GM21619 (cell line): ENCODE data around the gene MLLT10.

Experiments
- ATAC-seq: cut with Tn5 transposase; IDR thresholded peaks from one replicate; pipeline ENCODE4 v1.9.1; 2021; ENCODE audit not compliant: unreplicated experiment

MLLT10 gene

DNA sequence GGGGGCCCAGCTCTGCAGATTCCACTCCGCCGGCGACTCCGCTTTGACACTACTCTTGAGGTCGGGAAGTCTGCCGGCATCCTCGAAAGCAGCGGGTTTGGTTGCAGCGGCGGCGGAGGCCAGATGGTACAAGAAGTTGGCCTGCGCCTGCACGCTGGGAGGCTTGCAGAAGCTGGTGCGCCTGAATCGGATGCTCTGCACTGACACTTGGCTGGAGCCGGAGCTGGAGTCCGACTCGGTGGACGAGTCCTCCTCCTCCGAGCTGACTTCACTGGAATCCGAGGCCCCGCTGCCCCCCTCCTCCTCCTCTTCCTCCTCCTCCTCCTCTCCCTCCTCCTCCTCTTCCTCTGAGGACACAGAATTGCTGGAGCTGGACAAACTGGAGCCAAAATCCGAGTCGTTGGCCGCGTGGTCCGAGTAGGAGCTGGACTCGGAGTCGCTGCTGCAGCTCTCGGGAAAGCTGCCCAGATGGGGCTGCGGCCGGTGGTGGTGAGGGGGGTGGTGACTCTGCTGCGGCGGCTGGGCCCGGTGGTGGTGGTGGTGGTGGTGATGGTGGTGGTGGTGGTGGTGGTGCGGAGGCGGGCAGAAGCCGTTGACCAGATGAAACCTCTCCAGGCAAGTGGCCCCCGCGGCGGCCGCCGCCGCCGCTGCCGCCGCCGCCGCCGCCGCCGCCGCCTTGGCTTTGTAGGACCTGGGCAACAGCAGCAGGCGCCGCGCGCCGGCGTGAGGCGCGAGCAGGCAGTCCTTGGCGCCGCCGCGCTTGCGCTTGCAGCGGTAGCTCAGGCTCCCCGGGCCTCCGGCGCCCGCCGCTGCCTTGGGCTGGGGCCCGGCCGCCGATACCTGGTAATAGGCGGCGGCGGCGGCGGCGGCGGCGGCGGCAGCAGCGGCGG lies 17.5 kb upstream of the MLLT10 start:
- ATAC-seq: peak; percentile 55

DNA sequence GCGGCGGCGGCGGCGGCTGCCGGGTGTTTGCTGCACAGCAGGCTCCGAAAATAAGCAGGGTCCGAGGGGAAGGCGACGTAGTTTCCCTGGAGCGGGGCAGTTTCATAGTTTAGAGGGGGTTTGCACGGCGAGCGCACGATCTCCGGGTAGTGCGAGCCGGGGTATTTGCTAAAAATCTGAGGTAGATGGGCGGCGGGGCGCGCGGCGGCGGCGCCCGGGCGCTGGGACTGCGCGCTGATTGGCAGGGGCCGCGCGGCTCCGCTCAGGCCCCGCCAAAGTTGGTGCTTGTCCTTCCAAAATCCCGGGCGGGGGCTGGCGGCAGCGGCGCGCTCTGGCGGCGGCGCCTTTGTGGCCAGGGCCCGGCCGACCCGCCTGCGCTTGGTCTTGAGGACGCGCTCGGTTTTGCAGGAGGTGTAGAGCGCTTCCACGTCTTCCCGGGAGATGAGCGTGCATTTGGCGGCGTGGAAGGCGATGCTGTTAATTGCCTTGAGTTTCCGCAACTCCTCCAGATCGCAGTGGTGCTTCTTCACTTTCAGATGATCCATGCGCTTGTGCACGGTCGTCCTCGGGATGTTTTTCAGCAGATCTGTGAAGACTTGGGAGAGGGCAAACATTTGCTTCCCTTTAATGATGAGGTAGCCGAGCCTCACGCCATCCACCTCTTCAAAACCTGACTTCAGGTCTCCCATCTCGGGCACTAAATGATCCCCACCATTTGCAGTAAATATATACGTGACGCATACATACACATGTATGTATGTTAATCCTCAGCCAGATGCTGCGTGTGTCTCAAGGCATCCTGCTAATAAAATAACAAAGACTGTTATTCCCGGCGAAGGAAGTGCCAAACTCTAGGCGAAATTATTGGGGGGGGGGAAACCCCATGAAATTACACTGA lies 16.6 kb upstream of the MLLT10 start:
- ATAC-seq: peak; percentile 56

DNA sequence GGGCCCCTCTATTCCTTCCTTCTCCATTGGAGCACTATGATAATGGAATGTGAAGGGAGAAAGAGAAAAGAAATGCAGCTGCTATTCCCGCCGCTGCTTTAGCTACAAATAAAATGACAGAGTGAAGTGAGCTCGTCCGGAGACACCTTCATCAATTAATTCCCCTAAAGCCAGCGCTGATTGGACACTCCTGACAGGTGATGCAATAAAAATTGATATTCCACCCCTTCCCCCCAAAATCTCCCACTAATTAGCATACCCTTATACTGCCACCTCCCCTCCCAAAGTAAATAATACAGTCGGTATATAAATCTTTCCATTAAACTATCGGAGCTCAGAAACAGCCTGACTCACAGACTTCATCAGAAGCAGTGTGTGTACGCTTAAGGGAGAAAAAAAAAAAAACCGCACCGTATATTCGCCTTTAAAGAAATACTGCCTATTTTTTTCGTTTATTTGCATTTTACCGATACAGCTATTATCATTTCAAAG lies 15.8 kb upstream of the MLLT10 start:
- ATAC-seq: no peak

DNA sequence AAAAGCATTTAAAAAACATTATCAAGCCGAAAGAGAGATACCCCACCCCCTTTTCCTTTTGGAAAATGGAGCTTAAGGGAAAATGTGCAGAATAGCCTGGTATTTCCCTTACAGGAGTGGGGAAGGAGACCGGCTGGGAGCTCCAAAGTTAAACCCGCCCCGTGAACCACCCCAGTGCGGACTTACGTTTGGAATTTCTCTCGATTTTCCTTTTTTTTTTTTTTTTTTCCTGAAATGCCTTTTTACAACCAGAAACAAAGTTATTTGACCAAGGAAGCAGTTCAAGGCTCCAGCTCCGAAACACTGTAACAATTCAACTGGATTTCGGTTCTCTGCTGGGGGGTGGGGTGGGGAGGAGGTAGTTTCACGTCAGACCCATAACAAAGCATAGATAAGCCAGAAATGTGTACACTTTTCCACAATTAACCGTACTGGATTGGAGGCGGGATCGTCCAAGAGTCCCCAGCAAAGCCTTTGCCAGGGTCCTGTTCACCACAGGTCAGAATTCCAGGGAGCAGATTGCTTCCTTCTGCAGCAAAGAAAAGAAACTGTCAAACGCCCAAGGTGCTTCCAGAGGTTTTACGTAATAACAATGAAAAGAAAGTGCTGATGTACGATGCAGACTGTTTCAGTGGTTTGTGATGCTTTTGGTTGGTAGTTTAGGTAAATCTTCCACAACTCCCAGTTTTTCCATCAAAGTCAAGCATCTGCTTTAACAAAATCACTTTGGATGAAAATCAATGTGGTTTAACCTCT lies 15.2 kb upstream of the MLLT10 start:
- ATAC-seq: no peak

DNA sequence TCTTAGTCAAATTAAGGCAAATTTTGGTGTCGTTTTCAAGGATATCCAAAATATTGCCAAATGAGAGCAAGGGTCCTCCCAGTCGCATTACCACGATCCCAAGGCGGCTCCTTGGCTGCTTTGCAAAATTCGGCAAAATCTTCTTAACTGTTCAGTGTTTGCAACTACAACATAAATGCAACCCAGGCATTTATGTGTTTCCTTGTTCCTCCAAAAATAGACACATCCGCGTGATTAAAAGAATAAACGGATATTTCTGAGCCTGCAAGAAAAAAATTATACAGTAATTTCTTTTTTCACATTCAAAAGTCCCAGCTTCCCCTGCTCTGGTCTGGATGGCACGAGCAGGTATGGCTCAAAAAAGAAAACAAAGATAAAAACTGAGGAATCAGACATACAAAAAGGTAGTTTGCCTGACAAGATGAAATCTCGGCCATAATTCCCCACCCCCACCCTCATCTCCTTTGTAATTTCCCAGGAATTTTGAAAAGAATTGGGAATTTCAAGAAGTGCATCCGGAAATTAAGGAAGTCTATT lies 14.6 kb upstream of the MLLT10 start:
- no peak for ATAC-seq

DNA sequence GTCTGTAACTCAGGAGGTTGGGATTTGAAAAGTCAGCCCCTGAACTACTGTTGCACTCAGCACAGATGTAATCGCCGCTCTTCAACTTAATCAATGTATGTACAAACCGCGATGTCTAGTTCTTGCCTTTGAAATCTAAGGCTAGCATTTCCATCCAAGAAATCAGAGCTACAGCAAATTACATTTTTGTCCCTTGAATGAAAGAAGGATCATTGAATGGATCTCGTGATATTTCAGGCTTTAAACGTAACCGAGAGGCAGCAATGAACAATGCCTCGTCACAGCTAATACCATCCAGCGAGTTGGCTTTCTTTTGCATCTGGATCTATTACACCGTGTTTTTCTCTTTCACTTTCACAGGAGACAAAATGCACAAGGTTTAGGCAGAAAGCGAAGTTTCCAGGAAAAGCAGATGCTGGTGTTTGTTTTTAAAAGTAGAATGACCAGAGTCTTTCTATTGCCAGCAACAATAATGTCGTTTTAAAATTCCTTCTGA lies 14.0 kb upstream of the MLLT10 start:
- ATAC-seq: no peak

DNA sequence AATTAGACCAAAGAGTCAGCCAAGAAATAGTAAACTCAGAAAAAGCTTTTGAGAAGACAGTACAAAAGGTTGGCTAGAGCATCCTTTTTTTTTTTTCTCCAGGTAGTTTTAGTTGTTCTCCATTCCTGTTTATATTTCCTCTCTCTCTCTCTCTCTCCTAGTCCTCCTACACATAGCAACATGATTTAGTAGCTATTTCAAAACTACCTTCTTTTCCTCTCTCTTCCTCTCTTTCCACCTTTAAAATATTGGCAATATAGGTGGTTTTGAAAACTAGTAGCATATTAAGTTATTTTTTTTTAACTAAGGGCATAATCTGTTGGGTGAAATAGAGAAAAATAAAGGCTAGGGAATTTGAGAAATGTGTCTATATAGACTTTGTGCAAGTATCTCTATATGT lies 13.5 kb upstream of the MLLT10 start:
- no peak for ATAC-seq

DNA sequence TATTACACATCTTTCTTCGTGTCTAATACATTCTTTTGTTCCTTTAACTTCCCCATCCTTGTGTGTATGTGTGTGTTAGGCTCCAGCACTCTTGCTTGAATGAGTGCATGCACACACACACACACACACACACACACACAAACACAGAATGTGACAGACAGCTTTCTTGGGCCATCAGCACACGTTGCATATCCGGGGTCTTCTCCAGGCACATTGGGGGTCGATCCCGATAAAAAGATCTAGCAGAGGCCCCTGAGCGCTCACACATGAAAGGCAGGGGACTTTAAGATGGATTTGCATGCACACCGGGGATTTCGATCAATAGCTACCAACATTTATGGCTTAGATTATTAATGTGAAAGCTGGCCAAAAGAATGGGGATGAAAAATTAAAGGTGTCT lies 13.1 kb upstream of the MLLT10 start:
- ATAC-seq: no peak

DNA sequence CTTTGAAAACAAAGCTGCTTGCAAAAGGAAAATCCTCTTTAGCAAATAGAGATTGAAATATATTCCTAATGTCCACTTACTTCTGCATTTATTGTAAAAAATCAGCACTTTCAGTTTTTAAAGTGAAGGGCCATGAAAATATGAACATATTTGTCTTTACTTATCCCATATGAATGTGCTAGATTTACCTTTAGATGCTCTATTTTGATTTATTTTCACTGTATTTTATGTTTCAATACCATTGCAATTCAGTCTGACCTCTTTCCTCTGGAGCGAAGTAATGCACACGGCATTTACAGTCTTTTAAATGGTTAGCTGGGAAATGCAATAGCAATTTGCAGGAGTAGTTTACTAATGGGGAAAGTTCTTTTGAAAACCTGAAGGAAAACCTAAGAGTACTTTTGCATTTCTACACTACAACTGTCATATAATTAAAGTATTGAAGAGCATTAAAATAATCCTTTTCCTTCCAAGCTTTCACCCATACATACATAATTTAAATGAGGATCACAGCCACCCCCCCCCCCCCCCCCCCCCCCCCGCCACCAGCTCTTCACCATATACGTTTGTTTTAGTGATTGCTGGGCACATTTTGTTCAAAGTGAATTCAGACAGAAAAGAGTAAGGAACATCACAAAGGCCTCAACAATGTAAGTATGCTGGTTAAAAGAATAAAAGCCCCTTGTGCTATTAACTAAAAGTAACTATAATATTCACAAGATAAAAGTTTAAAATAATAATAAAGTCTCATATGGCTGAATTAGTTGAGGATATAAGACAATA lies 12.1 kb upstream of the MLLT10 start:
- no peak for ATAC-seq

DNA sequence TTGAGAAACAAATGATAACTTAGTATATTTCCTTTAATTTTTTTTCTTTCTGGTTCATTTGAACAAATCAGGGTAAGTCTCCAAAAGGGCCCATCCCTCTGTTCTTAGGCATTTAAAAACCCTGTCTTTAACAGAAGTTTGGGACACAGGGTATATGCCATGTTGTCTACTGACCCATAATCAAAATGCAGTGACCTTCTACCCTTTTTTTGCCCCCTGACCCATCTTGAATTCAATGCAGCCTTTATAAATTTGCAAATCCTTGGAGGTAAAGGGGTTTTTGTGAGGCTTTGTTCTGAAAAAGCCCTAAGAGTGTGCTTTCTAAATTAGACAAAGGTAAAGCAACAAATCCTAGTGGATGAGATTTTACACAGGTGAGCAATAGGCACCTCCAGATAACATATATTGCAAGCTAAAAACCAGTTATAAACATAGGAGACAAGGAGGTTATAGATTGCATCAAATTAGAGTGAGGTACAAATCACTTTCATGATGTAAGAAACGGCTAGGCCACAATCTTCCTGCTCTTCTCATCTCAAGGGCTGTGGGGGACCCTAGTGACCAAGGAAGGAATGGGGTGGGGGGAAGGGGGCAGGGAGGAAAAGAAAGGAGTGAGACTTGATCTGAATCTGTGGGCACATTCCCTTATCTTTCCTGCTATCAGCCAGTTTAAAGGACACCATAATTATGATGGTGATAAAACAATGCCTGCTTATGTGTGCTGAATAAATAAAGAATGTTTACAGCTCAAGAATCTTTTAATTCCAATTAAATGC lies 11.2 kb upstream of the MLLT10 start:
- ATAC-seq: no peak

DNA sequence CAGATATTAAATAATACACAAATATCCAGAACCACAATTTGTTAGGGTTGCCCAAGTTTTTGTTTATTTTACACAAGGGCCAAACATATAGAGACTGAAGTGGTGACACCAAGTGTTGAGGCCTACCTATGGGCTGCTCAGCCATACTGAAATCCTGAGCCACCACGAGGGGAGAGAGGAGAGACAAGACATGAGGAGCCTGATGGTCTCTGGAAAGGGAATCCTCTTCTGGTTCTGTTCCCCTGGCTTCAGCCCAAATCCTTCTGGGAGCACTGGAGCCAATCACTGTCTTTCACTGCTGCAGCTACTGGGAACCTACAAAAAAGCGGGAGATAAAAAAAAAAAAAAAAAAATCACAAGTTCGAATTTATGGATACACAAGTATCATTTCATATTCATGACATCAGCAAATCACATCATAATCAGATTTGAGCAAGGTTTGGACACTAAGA lies 10.4 kb upstream of the MLLT10 start:
- ATAC-seq: no peak

DNA sequence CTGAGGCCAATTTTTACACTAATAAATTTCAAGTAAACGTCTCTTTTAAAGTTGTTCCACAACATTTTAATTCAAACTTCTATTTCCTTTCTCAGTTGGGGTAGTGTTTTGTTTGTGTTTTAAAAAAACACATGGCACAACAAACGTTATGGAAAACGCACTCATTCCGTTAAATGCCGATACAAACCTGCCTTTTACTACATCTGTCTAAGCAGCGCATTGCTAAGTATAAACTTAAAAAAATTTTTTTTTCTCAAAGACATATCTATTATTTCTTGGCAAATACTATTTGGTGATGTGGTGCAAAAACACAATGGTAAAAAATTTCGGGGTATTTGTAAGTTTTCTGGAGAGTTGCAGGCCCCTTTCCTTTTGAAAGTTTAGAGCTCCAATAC lies 9.9 kb upstream of the MLLT10 start:
- no peak for ATAC-seq

DNA sequence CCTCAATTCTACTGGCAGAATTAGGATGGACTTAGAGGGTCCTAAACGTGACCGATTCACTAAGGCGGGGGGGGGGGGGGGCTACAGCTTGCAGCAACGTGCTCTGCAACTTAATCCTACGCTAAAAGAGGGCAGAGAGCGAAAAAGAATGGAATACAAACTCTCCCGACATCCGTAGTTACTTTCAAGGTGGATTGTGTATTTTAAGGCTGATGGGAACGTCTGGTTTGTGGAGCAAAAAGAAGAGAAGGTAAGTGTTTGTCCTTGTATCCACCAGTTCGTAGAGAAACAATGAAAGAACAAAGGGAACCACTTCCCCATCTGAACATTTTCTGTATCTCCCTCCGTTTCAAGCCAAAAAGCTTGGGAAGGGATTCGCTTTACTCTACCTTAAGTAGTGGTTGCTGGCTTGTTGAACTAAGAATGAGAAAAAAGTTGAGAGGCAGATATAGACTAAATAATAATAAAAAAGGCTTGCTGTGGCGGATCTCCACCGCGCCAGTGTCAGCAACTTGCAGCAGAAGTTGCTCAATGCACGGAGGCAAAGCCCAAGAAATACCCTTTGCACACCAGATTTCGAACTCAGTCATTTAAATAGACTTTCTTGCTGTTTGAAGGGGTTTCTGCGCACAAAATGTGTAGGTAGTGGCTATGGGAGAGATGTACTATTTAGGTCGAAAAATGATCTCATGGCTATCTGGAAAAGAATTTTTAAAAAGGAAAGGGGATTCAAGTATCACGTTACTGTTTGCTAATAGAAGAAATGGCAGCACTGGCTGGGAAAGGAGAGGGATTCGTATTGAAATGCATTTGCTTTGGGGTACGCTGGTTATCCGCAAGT lies 9.3 kb upstream of the MLLT10 start:
- ATAC-seq: no peak

DNA sequence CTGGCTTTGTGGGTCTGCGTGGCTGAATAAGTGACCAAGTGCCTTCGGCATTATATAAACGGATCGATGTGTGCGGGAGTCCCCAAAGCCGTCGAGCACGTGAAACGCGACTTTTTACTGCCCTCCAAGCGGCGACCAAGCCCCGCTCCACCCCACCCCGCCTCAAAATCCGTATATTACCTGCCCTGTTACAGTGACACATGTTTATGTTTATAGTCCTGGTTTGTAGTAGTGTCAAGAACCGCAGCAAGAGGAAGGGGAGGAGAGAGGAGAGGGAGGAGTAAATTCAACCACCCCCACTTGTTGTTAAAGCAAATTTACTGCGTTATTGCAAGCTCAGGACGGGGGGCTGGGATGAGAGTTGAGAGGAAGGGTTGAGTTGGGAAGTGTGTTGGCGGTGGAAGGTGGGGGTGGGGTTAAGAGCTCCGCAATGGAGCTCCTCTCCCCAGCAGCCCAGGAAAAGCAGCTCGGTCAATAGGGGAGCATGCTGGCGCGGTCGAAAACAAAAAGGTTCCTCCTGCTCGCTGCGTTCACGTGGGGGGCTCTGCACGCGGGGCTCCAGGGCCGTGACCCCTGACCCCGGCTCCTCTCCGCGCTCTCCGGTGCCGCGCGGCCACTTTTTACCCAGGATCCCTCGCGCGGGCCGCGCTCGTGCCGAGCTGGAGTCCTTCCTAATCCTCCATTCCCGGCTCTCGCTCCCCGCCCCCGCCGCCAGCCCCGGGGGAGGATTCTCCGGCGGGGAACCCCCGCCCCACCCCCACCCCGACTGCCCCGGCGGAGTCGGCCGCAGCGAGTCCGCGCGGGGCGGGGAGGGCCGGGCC lies 8.5 kb upstream of the MLLT10 start, which contains the start of gene SKIDA1:
Gene SKIDA1, minus strand, starts transcription at position 316 of the 821 bp plus-strand sequence. CDS start 7,860 bp downstream, outside the sequence.
- ATAC-seq: peak; percentile 51

DNA sequence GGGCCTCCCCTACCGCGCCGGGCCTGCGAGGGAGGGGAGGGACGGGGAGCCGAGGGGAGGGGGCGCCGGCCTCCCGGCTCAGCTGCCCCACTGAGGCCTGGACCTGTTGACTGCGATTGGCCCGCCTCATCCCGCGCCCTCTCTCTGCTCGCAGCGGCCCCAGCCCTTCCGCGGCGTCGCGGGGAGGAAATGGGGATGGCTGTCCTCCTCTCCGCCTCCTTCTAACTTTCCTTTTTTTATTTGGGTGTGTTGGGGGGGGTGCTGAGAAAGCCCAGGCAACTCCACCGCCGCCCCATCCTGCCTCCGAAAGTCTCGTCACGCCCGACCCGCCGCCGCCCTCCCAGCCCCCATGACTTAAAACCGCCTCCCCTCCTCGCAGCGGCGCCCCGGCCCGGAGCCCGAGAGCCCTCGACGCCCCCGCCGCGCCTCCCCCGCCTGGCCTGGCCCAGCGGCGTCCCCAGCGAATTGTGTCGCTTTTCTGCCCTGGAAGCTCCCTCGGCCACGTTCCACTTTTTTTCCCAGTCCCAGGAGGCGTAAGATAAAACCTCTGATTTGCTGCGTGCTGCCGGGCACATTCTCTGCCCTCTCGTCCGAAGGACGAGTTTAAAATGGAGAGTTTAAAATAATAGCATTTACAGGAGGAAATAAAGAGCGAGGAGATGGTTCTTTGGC lies 7.7 kb upstream of the MLLT10 start:
- ATAC-seq: peak; percentile 27

DNA sequence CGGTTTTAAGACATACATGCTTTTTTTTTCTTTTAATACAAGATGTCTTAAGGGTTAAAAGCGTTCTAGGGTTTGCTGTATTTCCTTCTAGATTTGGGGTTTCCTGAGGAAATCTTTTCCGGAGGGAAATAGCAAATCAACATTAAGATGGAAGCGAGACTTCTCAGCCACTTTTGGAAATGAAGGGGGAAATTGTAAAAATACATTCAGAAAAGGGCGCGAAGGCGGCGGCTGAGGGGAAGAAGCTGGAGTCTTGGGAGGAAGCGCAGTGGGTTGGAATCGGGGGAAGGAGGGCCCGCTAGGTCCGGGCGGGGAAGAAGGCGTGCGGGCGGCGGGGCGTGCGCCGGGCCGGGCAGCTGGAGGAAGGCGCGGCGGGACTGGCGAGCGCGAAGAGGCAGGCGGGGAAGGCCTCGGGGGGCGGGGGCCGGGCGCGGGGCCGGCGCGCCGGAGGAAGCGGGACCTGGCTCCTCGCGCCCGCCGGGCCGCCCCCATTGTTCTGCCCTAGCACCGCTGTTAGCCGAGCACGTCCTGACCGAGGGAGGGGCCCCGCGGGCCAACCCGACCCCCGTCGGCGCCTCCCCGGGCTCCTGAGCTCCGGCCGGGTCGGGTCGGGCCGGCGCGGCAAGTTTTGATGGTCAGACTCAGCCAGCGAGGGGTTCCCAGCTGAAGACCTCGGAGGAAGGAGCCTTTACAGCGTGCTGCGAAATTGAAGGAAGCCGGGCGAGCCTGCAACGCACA lies 7.0 kb upstream of the MLLT10 start:
- ATAC-seq: peak; percentile 28
